ENCODE measurements around the gene EVPLL.
A peak's percentile ranks its signal among the peaks of the same experiment; 100 is the strongest.
"Not testable (repeated sequence)": the region's sequence is repeated elsewhere in the genome, so short reads cannot be mapped to it uniquely, and the experiment has no call there.

The EVPLL gene

GRCh38 chr17:18379246-18380146 lies 1.9 kb downstream of the EVPLL start:
- no peak for DNase-seq

GRCh38 chr17:18380471-18381157 lies 3.0 kb downstream of the EVPLL start:
- DNase-seq: no peak

- DNase-seq: no peak
Measured at GRCh38 chr17:18381158-18381952, 3.8 kb downstream of the EVPLL start.

DNA sequence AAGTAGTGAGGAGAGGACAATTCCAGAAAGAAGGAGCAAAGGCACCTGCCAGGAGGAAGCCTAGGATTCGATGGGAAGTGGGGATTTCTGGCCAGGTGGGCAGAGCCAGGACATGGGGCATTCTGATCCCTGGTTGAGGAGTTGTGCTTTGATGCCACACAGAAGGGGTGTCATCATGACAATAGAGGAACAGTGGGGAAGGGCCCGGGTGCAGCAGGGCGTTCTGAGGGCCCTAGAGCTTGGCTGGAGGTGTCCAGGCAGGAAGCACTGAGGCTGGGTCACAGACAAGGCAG lies 4.3 kb downstream of the EVPLL start:
- no peak for DNase-seq

GRCh38 chr17:18382441-18383078 lies 5.0 kb downstream of the EVPLL start:
- no peak for DNase-seq

GRCh38 chr17:18383079-18383481 lies 5.5 kb downstream of the EVPLL start:
- DNase-seq: not testable (repeated sequence)

- DNase-seq: not testable (repeated sequence)
Measured at GRCh38 chr17:18384271-18384670, 6.7 kb downstream of the EVPLL start.

DNA sequence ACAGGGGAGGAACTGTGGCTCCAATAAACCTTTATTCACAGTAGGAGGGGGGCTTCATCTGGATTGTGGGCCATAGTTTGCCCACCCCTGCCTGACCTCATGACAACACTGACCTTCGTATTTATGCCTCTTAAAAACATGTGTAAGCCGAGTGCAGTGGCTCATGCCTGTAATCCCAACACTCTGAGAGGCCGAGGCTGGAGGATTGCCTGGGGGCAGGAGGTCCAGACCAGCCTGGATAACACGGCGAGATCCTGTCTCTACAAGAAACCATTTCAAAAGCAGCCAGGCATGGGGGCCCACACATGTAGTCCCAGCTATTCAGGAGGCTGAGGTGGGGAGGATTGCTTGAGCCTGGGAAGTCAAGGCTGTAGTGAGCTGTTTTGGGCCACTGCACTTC lies 10.0 kb downstream of the EVPLL start:
- not testable (repeated sequence) for DNase-seq

DNA sequence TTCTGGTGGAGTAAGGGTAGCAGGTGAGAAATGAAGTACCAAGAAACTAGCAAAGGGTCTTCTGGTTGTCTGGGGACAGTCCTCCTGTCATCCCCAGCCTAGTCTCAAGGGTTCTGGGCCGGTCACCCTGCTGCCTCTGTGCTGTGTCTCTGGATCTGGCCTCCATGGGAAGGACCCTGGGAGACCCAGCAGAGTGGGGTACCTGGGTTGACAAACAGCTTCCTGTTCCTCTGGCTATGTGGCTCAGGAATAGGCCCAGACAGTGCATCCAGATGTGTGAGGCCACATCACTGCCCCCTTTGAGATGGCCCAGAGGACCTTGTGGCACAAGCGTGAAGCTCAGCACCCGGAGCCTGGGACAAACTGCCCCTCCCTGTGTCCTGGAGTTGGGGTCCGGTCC lies 10.7 kb downstream of the EVPLL start:
- not testable (repeated sequence) for DNase-seq

- DNase-seq: not testable (repeated sequence)
Measured at GRCh38 chr17:18388728-18389127, 11.2 kb downstream of the EVPLL start.

DNA sequence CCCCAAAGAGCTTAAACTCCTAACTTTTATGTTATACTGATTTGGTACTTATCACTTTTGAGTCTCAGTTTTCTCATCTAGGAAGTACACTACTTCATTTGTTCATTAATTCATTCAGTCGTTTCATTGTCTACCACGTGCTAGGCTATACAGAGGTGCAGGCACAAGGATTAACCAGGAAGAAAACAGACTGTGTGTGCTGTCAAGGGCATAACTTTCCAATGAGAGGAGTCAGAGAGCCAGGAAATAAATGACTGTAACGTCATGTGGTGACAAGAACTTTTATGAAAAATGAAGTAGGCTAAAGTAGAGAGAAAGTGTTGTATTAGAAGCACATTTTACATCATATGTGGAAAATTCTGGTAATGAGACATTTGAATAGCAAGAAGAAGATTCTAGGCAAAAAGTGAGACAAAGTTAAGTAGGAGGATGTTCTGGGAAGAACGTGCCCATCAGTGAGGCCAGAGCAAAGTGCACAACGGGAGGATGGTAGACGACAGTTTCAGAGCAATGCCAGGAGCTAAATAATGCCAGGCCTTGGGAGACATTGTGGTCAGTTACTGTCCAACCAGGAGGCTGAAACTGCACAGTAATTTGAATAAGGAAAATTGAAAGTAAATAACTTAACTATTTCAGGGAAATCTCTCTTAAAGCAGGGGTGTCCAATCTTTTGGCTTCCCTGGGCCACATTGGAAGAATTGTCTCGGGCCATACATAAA lies 24.5 kb downstream of the EVPLL start:
- DNase-seq: not testable (repeated sequence)

- DNase-seq: not testable (repeated sequence)
Measured at GRCh38 chr17:18403166-18403565, 25.6 kb downstream of the EVPLL start.

DNA sequence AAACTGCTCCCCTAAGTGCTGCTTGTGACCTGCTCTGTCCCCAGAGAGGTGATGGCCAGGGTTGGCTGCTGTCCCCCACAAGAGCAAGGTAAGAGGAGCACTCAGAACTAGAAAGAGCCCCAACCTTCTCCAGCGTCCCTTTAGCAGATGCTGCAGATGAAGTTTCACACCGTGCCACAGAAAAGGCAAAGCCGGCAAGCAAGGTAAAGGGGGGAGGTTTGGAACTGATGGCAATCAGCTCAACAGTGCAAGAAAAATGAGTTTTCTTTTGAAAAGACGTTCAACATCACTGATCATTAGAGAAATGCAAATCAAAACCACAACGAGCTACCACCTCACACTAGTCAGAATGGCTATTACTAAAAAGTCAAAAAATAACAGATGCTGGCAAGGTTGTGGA lies 26.0 kb downstream of the EVPLL start:
- not testable (repeated sequence) for DNase-seq

GRCh38 chr17:18408906-18409305 lies 31.3 kb downstream of the EVPLL start:
- DNase-seq: not testable (repeated sequence)

- DNase-seq: not testable (repeated sequence)
Measured at GRCh38 chr17:18409321-18409720, 31.7 kb downstream of the EVPLL start.

DNA sequence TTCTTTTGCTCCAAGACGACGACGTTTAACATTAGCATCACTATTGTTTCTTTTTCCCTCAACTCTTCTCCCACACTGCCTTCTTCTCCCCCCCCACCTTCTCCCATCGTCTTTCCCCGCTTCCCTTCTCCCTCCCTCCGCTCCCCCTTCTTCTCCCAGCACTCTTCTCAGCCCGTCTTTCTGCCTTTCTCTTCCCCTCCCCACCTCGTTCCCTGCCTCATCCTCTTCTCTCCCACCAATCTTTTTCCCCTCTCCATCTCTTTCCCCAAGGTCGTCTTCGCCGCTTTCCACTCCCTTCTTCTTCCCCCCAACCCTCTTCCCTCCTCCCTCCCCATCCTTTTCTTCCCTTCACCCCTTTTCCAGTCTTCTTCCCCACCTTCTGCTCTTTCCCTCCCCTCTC lies 33.2 kb downstream of the EVPLL start:
- DNase-seq: not testable (repeated sequence)

- DNase-seq: peak in 1 of 2 experiments; percentile 3
Measured at GRCh38 chr17:18411377-18411864, 33.8 kb downstream of the EVPLL start.

DNA sequence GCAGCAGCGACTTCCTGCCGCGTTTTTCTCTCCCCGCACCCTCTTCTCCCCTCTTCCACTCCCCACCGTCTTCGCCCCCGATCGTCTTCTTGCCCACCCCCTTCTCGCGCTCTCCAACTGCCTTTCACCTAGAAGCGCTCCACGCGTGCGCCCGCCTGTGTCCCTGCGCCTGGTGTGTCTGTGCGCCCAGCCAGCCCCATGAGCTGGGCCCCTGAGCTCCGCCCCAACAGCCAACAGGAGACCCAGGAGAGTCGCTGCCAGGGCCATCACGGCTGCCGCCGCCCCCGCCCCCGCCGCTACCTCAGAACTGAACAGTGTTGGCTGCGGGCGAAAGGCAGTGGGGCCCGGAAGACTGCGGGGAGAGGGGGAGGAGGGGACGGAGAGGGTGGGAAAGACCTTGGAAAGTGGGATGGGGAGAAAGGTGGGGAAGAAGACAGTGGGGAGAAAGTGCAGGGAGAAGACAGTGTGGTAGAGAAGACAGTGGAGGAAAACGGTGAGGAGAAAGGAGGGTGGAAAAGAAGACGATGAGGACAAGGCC lies 34.5 kb downstream of the EVPLL start:
- DNase-seq: not testable (repeated sequence)

DNA sequence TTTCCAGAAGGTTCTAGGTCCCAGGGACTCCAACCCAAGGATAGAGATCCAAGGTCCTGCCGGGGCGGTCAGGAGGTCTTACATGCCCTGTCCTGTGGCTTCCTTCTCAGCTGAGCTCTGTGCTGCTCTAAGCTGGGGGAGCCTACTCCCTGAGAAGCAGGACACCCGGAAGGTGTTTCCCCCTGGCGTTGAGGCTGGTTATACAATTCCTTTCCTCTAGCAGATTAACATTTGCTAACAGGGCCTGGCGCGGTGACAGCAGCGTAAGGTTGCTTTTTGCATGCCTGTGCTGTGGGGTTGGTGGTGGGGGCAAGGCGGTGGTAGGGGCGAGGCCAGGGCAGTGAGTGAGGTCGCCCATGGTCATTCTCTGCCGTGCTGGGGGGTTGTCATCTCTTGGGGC lies 43.9 kb downstream of the EVPLL start:
- not testable (repeated sequence) for DNase-seq

GRCh38 chr17:18422464-18422863 lies 44.9 kb downstream of the EVPLL start:
- DNase-seq: not testable (repeated sequence)

DNA sequence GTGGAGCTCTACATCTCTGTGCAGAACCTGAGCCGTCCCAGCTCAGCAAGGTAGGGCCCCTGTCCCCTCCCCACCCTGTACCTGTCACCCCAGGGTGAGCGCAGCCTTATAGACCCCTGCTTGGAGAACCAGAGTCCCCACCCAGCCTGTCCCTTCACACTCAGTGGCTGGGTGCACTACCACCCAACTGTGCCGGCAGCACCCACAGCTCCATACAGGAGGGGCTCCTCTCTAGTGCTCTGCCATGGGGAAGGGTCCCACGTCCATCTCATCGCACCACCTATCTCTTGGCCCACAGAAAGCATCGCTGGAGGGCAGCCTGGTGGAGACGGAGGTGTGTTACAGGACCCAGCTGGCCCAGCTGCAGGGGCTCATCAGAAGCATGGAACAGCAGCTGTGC lies 45.4 kb downstream of the EVPLL start:
- DNase-seq: not testable (repeated sequence)

DNA sequence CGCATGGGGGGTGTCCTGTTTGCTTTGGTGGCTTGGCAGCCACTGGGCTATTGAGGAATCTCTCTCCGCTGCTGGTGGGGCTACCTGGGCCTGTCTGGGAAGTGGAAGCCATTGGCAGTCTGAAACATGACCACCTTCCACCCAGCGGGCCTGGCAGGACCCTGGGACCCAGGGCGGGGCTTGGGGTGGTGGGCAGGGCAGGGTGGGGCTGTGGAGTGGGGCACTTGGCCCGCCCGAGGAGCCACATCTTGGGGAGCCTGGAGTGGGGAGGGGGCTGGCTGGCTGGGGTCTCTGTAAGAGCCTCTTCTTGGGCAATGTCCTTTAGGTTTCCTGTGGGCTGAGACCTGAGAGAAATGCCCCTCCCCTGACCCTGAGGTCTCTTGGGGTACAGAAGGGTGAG lies 48.0 kb downstream of the EVPLL start:
- not testable (repeated sequence) for DNase-seq
